MCF 10A (cell line): ENCODE measurements around the gene ADGRL2. TPM values are rescaled to one million over a fixed set of nuclear protein-coding genes. Genes with fewer than 3 reads are reported as not detected.

Source experiments
- BruUV-seq: library from RNA; stranded (reverse); fragments of 400-500 nt; replicated peaks from 2 replicates; lab custom pipeline; 2021; lab: Mats Ljungman, UMichigan
- CTCF ChIA-PET: fragments of 300-600 bp; sonication (Branson Sonifier 250); formaldehyde crosslinking; extraction: SDS; loops from one replicate; lab custom pipeline; 2021; ENCODE audit warnings: antibody characterized with exemption, inconsistent platforms; lab: Yijun Ruan, JAX
- POLR2A ChIA-PET: fragments of 300-600, 350-650 bp; sonication (Branson Sonifier 250); formaldehyde crosslinking; extraction: SDS; loops from one replicate; lab custom pipeline; 2020; ENCODE audit warnings: antibody characterized with exemption, inconsistent platforms; lab: Yijun Ruan, JAX
- DNase-seq: peaks from one replicate; pipeline ENCODE4 v3.0.0-alpha.2; 2018; ENCODE audit not compliant: unreplicated experiment
- H3K27ac Mint-ChIP-seq: one replicate; pipeline ENCODE4 v1.8.0; 2022; ENCODE audit warnings: mild to moderate bottlenecking, low read depth, mixed read lengths; ENCODE audit not compliant: unreplicated experiment
- H3K27me3 Mint-ChIP-seq: one replicate; pipeline ENCODE4 v1.8.0; 2022; ENCODE audit warnings: mixed read lengths; ENCODE audit not compliant: insufficient read depth, unreplicated experiment
- H3K36me3 Mint-ChIP-seq: one replicate; pipeline ENCODE4 v1.8.0; 2022; ENCODE audit warnings: mild to moderate bottlenecking, moderate library complexity, mixed read lengths; ENCODE audit not compliant: insufficient read depth, unreplicated experiment
- H3K4me1 Mint-ChIP-seq: one replicate; pipeline ENCODE4 v1.8.0; 2022; ENCODE audit warnings: mixed read lengths; ENCODE audit not compliant: insufficient read depth, unreplicated experiment
- H3K4me3 Mint-ChIP-seq: one replicate; pipeline ENCODE4 v1.8.0; 2022; ENCODE audit warnings: mild to moderate bottlenecking, moderate library complexity, mixed read lengths; ENCODE audit not compliant: unreplicated experiment
- H3K9me3 Mint-ChIP-seq: one replicate; pipeline ENCODE4 v1.8.0; 2022; ENCODE audit warnings: mixed read lengths; ENCODE audit not compliant: unreplicated experiment
- CTCF ChIP-seq: fragments of 200-600 bp; IDR thresholded peaks from one replicate; pipeline ENCODE4 v1.8.0; 2022; ENCODE audit warnings: antibody characterized with exemption, mild to moderate bottlenecking; ENCODE audit not compliant: unreplicated experiment
- intact Hi-C: fragments of 100-400 bp; cut with micrococcal nuclease; formaldehyde crosslinking; loops from 2 replicates; pipeline ENCODE4 v1.14.1; 2022
- total RNA-seq: library from RNA; stranded (reverse); gene quantifications from 2 replicates; pipeline ENCODE4 v1.2.3, GENCODE V29; 2022

ADGRL2 gene
- total RNA-seq, 1 experiment from 2014 or later, result 3.0 TPM

- H3K4me3 Mint-ChIP-seq, result no peak overlapping the region
- intact Hi-C loops, result no loop called here
- H3K9me3 Mint-ChIP-seq, result no peaks in the 10 kb centered on the region
- no TSS peak for BruUV-seq
- TF ChIP-seq CTCF, result no peak
- ChIA-PET CTCF (no interaction called here), POLR2A (no interaction called here)
- no peaks in the 10 kb centered on the region for H3K27me3 Mint-ChIP-seq
- H3K4me1 Mint-ChIP-seq, result no peaks in the 10 kb centered on the region
- no peaks in the 10 kb centered on the region for H3K36me3 Mint-ChIP-seq
- no peak overlapping the region for H3K27ac Mint-ChIP-seq
- no peak for DNase-seq
These were observed 111.6 kb downstream of the ADGRL2 start for GRCh38 chr1:81912383-81912782.

- Mint-ChIP-seq H3K4me3 (no peak overlapping the region), H3K27me3 (no peaks in the 10 kb centered on the region), H3K36me3 (no peaks in the 10 kb centered on the region), H3K4me1 (no peaks in the 10 kb centered on the region), H3K27ac (no peak overlapping the region), H3K9me3 (no peaks in the 10 kb centered on the region)
- ChIA-PET CTCF (no interaction called here), POLR2A (interaction anchor here (0.6 kb wide), 1 partner anchor 311 kb away, joined by 3 read pairs; no protein-coding TSS in a partner anchor)
- DNase-seq, result no peak
- intact Hi-C loops, result loop anchor here (5.0 kb wide), 1 partner anchor 1616 kb away; no protein-coding TSS in a partner anchor
- no peak for TF ChIP-seq CTCF
- BruUV-seq, result no TSS peak
These were observed 115.2 kb downstream of the ADGRL2 start for GRCh38 chr1:81915937-81916336.

GRCh38 chr1:81920245-81920740 is 119.6 kb downstream of the ADGRL2 start:
- Mint-ChIP-seq H3K9me3 (no peaks in the 10 kb centered on the region), H3K4me3 (no peak overlapping the region), H3K36me3 (no peaks in the 10 kb centered on the region), H3K27me3 (no peaks in the 10 kb centered on the region), H3K4me1 (no peaks in the 10 kb centered on the region), H3K27ac (no peak overlapping the region)
- CTCF ChIA-PET, result interaction anchor here (0.7 kb wide), 1 partner anchor 371 kb away, joined by 3 read pairs; no protein-coding TSS in a partner anchor
- POLR2A ChIA-PET, result no interaction called here
- TF ChIP-seq CTCF, result no peak
- intact Hi-C loops, result no loop called here
- BruUV-seq, result no TSS peak
- peak; percentile 23 for DNase-seq

GRCh38 chr1:81920886-81921285 is 120.2 kb downstream of the ADGRL2 start:
- POLR2A ChIA-PET, result no interaction called here
- DNase-seq, result no peak
- BruUV-seq, result no TSS peak
- no peak for TF ChIP-seq CTCF
- H3K4me1 Mint-ChIP-seq, result no peaks in the 10 kb centered on the region
- H3K4me3 Mint-ChIP-seq, result no peak overlapping the region
- CTCF ChIA-PET, result no interaction called here
- H3K36me3 Mint-ChIP-seq, result no peaks in the 10 kb centered on the region
- H3K27me3 Mint-ChIP-seq, result no peaks in the 10 kb centered on the region
- H3K27ac Mint-ChIP-seq, result no peak overlapping the region
- intact Hi-C loops, result no loop called here
- no peaks in the 10 kb centered on the region for H3K9me3 Mint-ChIP-seq
